Measurements from ENCODE around the gene CLDN10.

CLDN10 gene

GRCh38 chr13:95603887-95604555, 51.5 kb downstream of the CLDN10 start:
- DNase-seq (ENCODE audit: low spot score): no peak

GRCh38 chr13:95604556-95604915, 52.0 kb downstream of the CLDN10 start:
- no peak for DNase-seq (ENCODE audit: low spot score)

- DNase-seq (ENCODE audit: low spot score): no peak
Measured at GRCh38 chr13:95605448-95606125, 53.1 kb downstream of the CLDN10 start.

- DNase-seq (ENCODE audit: low spot score): no peak
Measured at GRCh38 chr13:95607366-95607765, 54.8 kb downstream of the CLDN10 start.

- no peak for DNase-seq (ENCODE audit: low spot score)
Measured at GRCh38 chr13:95608640-95609323, 56.3 kb downstream of the CLDN10 start.

- DNase-seq (ENCODE audit: low spot score): no peak
Measured at GRCh38 chr13:95614641-95615245, 62.2 kb downstream of the CLDN10 start.

GRCh38 chr13:95615539-95615938, 63.0 kb downstream of the CLDN10 start:
- no peak for DNase-seq (ENCODE audit: low spot score)

GRCh38 chr13:95620030-95620824, 67.7 kb downstream of the CLDN10 start:
- no peak for DNase-seq (ENCODE audit: low spot score)

- DNase-seq (ENCODE audit: low spot score): no peak
Measured at GRCh38 chr13:95620825-95621498, 68.4 kb downstream of the CLDN10 start.

- no peak for DNase-seq (ENCODE audit: low spot score)
Measured at GRCh38 chr13:95623141-95623540, 70.6 kb downstream of the CLDN10 start.

- peak; percentile 44 for DNase-seq (ENCODE audit: low spot score)
Measured at GRCh38 chr13:95624020-95624419, 71.5 kb downstream of the CLDN10 start.

GRCh38 chr13:95626768-95627167, 74.2 kb downstream of the CLDN10 start:
- no peak for DNase-seq (ENCODE audit: low spot score)

GRCh38 chr13:95627590-95627989, 75.1 kb downstream of the CLDN10 start:
- DNase-seq (ENCODE audit: low spot score): no peak

- no peak for DNase-seq (ENCODE audit: low spot score)
Measured at GRCh38 chr13:95628488-95628887, 76.0 kb downstream of the CLDN10 start.

- DNase-seq (ENCODE audit: low spot score): no peak
Measured at GRCh38 chr13:95629071-95629470, 76.6 kb downstream of the CLDN10 start.

All from AG08396 (cell line).